ENCODE results near the gene L3MBTL2.

L3MBTL2 gene

GRCh38 chr22:41197038-41197972 is 7.8 kb upstream of the L3MBTL2 start:
- no peaks in the 10 kb centered on the region for H3K27me3 Mint-ChIP-seq
- H3K36me3 Mint-ChIP-seq: no peaks in the 10 kb centered on the region
- H3K27ac Mint-ChIP-seq: no peak overlapping the region
- H3K9me3 Mint-ChIP-seq: no peaks in the 10 kb centered on the region
- peak overlapping the region; percentile 86 for H3K4me3 Mint-ChIP-seq
- H3K4me1 Mint-ChIP-seq: peaks cover 10% of the 10 kb centered on the region

- Mint-ChIP-seq H3K27me3 (no peaks in the 10 kb centered on the region), H3K4me3 (peak overlapping the region; percentile 86), H3K9me3 (no peaks in the 10 kb centered on the region), H3K27ac (no peak overlapping the region), H3K36me3 (no peaks in the 10 kb centered on the region), H3K4me1 (peaks cover 10% of the 10 kb centered on the region)
Observed at GRCh38 chr22:41198027-41198580, 7.0 kb upstream of the L3MBTL2 start.

GRCh38 chr22:41201141-41201540 is 4.0 kb upstream of the L3MBTL2 start:
- Mint-ChIP-seq H3K36me3 (peaks cover 1% of the 10 kb centered on the region), H3K4me3 (no peak overlapping the region), H3K27me3 (no peaks in the 10 kb centered on the region), H3K4me1 (peaks cover 24% of the 10 kb centered on the region), H3K27ac (no peak overlapping the region), H3K9me3 (no peaks in the 10 kb centered on the region)

- Mint-ChIP-seq H3K4me3 (no peak overlapping the region), H3K4me1 (peaks cover 32% of the 10 kb centered on the region), H3K27ac (no peak overlapping the region), H3K27me3 (no peaks in the 10 kb centered on the region), H3K9me3 (no peaks in the 10 kb centered on the region), H3K36me3 (peaks cover 1% of the 10 kb centered on the region)
Observed at GRCh38 chr22:41203118-41203517, 2.0 kb upstream of the L3MBTL2 start.

GRCh38 chr22:41204066-41204465 is 1.0 kb upstream of the L3MBTL2 start:
- Mint-ChIP-seq H3K9me3 (no peaks in the 10 kb centered on the region), H3K27me3 (no peaks in the 10 kb centered on the region), H3K27ac (no peak overlapping the region), H3K4me3 (no peak overlapping the region), H3K36me3 (peaks cover 3% of the 10 kb centered on the region), H3K4me1 (peaks cover 32% of the 10 kb centered on the region)

GRCh38 chr22:41206719-41207118 is 1.6 kb downstream of the L3MBTL2 start:
- Mint-ChIP-seq H3K27me3 (no peaks in the 10 kb centered on the region), H3K4me1 (peaks cover 39% of the 10 kb centered on the region), H3K9me3 (no peaks in the 10 kb centered on the region), H3K4me3 (peak overlapping the region; percentile 71), H3K36me3 (peaks cover 5% of the 10 kb centered on the region), H3K27ac (no peak overlapping the region)

- Mint-ChIP-seq H3K9me3 (no peaks in the 10 kb centered on the region), H3K4me1 (peaks cover 26% of the 10 kb centered on the region), H3K27me3 (no peaks in the 10 kb centered on the region), H3K27ac (no peak overlapping the region), H3K36me3 (peaks cover 21% of the 10 kb centered on the region), H3K4me3 (no peak overlapping the region)
Observed at GRCh38 chr22:41215409-41215808, 10.3 kb downstream of the L3MBTL2 start.

- no peaks in the 10 kb centered on the region for H3K9me3 Mint-ChIP-seq
- H3K4me1 Mint-ChIP-seq: peaks cover 26% of the 10 kb centered on the region
- no peak overlapping the region for H3K27ac Mint-ChIP-seq
- H3K4me3 Mint-ChIP-seq: no peak overlapping the region
- no peaks in the 10 kb centered on the region for H3K27me3 Mint-ChIP-seq
- H3K36me3 Mint-ChIP-seq: peaks cover 19% of the 10 kb centered on the region
Observed at GRCh38 chr22:41215926-41216325, 10.8 kb downstream of the L3MBTL2 start.

GRCh38 chr22:41216984-41217383 is 11.9 kb downstream of the L3MBTL2 start:
- peaks cover 21% of the 10 kb centered on the region for H3K36me3 Mint-ChIP-seq
- no peak overlapping the region for H3K4me3 Mint-ChIP-seq
- peak overlapping the region; percentile 86 for H3K27ac Mint-ChIP-seq
- no peaks in the 10 kb centered on the region for H3K27me3 Mint-ChIP-seq
- H3K9me3 Mint-ChIP-seq: no peaks in the 10 kb centered on the region
- H3K4me1 Mint-ChIP-seq: peaks cover 26% of the 10 kb centered on the region

- Mint-ChIP-seq H3K27ac (peak overlapping the region; percentile 86), H3K4me3 (peak overlapping the region; percentile 76), H3K36me3 (peaks cover 20% of the 10 kb centered on the region), H3K9me3 (no peaks in the 10 kb centered on the region), H3K4me1 (peaks cover 26% of the 10 kb centered on the region), H3K27me3 (no peaks in the 10 kb centered on the region)
Observed at GRCh38 chr22:41217553-41218157, 12.5 kb downstream of the L3MBTL2 start.

- Mint-ChIP-seq H3K4me3 (no peak overlapping the region), H3K27ac (no peak overlapping the region), H3K27me3 (no peaks in the 10 kb centered on the region), H3K4me1 (peaks cover 3% of the 10 kb centered on the region), H3K9me3 (no peaks in the 10 kb centered on the region), H3K36me3 (peaks cover 3% of the 10 kb centered on the region)
Observed at GRCh38 chr22:41222846-41223507, 17.9 kb downstream of the L3MBTL2 start.

GRCh38 chr22:41223535-41223934 is 18.4 kb downstream of the L3MBTL2 start:
- H3K4me3 Mint-ChIP-seq: no peak overlapping the region
- peaks cover 3% of the 10 kb centered on the region for H3K36me3 Mint-ChIP-seq
- H3K4me1 Mint-ChIP-seq: no peaks in the 10 kb centered on the region
- H3K27me3 Mint-ChIP-seq: no peaks in the 10 kb centered on the region
- no peaks in the 10 kb centered on the region for H3K9me3 Mint-ChIP-seq
- H3K27ac Mint-ChIP-seq: no peak overlapping the region

GRCh38 chr22:41226723-41227655 is 21.9 kb downstream of the L3MBTL2 start:
- Mint-ChIP-seq H3K27ac (no peak overlapping the region), H3K4me3 (no peak overlapping the region), H3K4me1 (no peaks in the 10 kb centered on the region), H3K36me3 (no peaks in the 10 kb centered on the region), H3K27me3 (no peaks in the 10 kb centered on the region), H3K9me3 (no peaks in the 10 kb centered on the region)

- Mint-ChIP-seq H3K27me3 (no peaks in the 10 kb centered on the region), H3K9me3 (no peaks in the 10 kb centered on the region), H3K4me1 (no peaks in the 10 kb centered on the region), H3K27ac (no peak overlapping the region), H3K36me3 (no peaks in the 10 kb centered on the region), H3K4me3 (no peak overlapping the region)
Observed at GRCh38 chr22:41229215-41229614, 24.1 kb downstream of the L3MBTL2 start.
